ENCODE results near the gene C12orf42. TPM values are rescaled to one million over a fixed set of nuclear protein-coding genes. Genes with fewer than 3 reads are reported as not detected.

The C12orf42 gene
- total RNA-seq, 2 donors from 2014 or later: not detected

GRCh38 chr12:103518899-103519298 is 23.1 kb upstream of the C12orf42 start:
- TF ChIP-seq CTCF (IDR thresholded peaks at IDR 0.05): no peak
- no peaks in the 10 kb centered on the region for H3K4me1 ChIP-seq

GRCh38 chr12:103517161-103517560 is 21.4 kb upstream of the C12orf42 start:
- intact Hi-C loops (cut with DNase I): no loop called here
- no peak for TF ChIP-seq CTCF (IDR thresholded peaks at IDR 0.05)
- no peaks in the 10 kb centered on the region for H3K27me3 ChIP-seq
- no peaks in the 10 kb centered on the region for H3K4me1 ChIP-seq
- no peak overlapping the region for H3K9ac ChIP-seq (ENCODE audit: low read depth in 2 of 2, low read length in 2 of 2)
- no peak overlapping the region for H3K4me3 ChIP-seq
- no peaks in the 10 kb centered on the region for H3K9me3 ChIP-seq
- DNase-seq: no peak
- no peak overlapping the region for H3K27ac ChIP-seq
- no peaks in the 10 kb centered on the region for H3K36me3 ChIP-seq

More at GRCh38 chr12:103518899-103519298, 23.1 kb upstream of the C12orf42 start:
- Histone ChIP-seq H3K27ac (no peak overlapping the region), H3K9ac (ENCODE audit: low read depth in 2 of 2, low read length in 2 of 2) (no peak overlapping the region), H3K27me3 (no peaks in the 10 kb centered on the region), H3K36me3 (no peaks in the 10 kb centered on the region), H3K9me3 (no peaks in the 10 kb centered on the region), H3K4me3 (no peak overlapping the region)
- intact Hi-C loops (cut with DNase I): no loop called here
- DNase-seq: no peak

- Histone ChIP-seq H3K27me3 (no peaks in the 10 kb centered on the region), H3K9ac (ENCODE audit: low read depth in 2 of 2, low read length in 2 of 2) (no peak overlapping the region), H3K4me3 (no peak overlapping the region), H3K36me3 (no peaks in the 10 kb centered on the region), H3K9me3 (no peaks in the 10 kb centered on the region), H3K4me1 (no peaks in the 10 kb centered on the region), H3K27ac (no peak overlapping the region)
- no peak for DNase-seq
- intact Hi-C loops (cut with DNase I): no loop called here
- no peak for TF ChIP-seq CTCF (IDR thresholded peaks at IDR 0.05)
Observed at GRCh38 chr12:103515341-103515740, 19.6 kb upstream of the C12orf42 start.

- no peak for DNase-seq
- H3K27me3 ChIP-seq: no peaks in the 10 kb centered on the region
- no peaks in the 10 kb centered on the region for H3K4me1 ChIP-seq
- no peak for TF ChIP-seq CTCF (IDR thresholded peaks at IDR 0.05)
- intact Hi-C loops (cut with DNase I): no loop called here
- H3K9me3 ChIP-seq: no peaks in the 10 kb centered on the region
- no peaks in the 10 kb centered on the region for H3K36me3 ChIP-seq
- H3K9ac ChIP-seq (ENCODE audit: low read depth in 2 of 2, low read length in 2 of 2): no peak overlapping the region
- H3K4me3 ChIP-seq: no peak overlapping the region
- H3K27ac ChIP-seq: no peak overlapping the region
Observed at GRCh38 chr12:103513875-103514274, 18.1 kb upstream of the C12orf42 start.

GRCh38 chr12:103505371-103506236 is 9.8 kb upstream of the C12orf42 start:
- intact Hi-C loops (cut with DNase I): no loop called here
- Histone ChIP-seq H3K4me3 (no peak overlapping the region), H3K27me3 (no peaks in the 10 kb centered on the region), H3K36me3 (no peaks in the 10 kb centered on the region), H3K9me3 (no peaks in the 10 kb centered on the region), H3K9ac (ENCODE audit: low read depth in 2 of 2, low read length in 2 of 2) (no peak overlapping the region), H3K4me1 (no peaks in the 10 kb centered on the region), H3K27ac (no peak overlapping the region)
- no peak for TF ChIP-seq CTCF (IDR thresholded peaks at IDR 0.05)
- no peak for DNase-seq
